HG02798 (cell line): ENCODE results near the gene ELOVL2.

Source experiments
- ATAC-seq: cut with Tn5 transposase; IDR thresholded peaks from one replicate; pipeline ENCODE4 v1.9.1; 2021; ENCODE audit warnings: mild to moderate bottlenecking; ENCODE audit not compliant: unreplicated experiment, poor library complexity

Gene ELOVL2

DNA sequence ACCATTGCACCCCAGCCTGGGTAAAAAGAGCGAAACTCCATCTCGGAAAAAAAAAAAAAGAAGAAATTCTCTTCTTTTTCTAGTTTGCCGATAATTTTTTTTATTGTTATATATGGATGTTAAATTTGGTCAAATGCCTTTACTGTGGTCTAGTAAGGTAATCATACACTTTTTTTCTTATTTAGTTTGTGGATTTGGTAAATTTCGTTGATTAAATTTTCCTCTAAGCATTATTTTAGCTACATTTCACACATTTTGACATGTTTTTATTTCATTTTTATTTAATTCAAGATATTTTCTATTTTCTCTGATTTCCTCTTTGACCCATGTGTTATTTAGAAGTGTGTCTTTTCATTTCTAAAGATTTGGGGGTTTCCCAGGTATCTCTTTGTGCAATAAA, 18.0 kb upstream of the ELOVL2 start:
- no peak for ATAC-seq

DNA sequence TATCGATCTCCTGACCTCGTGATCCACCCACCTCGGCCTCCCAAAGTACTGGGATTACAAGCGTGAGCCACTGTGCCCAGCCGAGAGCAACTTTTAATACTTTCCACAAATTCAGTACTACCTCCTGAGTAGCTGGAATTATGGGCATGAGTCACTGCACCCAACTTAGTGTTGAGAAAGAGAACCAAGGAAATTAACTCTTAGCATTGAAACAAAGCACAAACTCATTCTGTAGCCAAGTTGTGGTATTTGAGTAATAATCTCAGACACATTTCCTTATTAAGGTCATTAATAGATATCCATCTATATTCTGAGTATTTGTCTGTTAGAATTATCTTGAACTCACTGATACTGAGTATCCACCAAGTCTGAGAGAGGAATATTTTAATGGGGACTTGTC, 14.3 kb upstream of the ELOVL2 start:
- ATAC-seq = no peak

DNA sequence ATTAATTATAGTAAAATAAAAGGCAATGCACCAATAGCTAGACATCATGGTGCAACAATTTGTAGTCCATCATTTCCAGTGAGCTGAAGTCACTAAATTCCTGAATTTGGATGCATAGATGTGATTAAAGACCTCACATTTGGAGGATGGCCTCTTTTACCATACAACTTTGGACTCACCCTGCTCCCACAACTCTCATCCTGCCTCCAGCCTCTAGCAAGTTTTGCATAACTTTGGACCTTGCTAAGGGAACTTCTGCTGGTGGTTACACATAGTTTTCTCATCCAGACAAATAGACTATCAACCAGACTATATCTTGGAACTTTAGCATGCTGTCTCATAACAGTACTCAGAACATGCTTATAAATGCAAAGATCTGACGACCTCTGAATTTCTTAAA, 12.8 kb upstream of the ELOVL2 start:
- no peak for ATAC-seq

DNA sequence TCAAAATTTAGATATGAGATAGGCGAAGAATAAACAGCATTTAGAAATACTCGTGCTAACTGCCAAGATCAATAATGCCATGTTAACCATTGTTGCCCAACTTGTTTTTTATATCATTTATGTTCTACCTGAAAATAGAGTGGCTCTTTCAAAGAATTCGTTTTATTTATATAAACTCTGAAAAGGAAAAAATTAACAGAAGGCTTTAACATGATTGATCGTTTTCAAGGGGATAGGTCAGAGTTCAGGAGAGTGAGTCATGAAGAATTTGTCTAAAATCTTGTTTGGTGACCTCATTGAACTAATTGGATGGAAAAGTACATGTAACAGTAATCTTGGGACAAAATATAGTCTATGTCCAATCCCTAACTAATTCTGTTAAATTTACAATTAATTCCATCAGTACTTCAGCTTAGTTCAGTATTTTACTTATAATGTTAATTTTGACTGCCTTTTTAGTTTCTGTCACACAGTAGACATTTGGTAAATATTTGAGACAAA, 11.1 kb upstream of the ELOVL2 start:
- ATAC-seq = no peak

DNA sequence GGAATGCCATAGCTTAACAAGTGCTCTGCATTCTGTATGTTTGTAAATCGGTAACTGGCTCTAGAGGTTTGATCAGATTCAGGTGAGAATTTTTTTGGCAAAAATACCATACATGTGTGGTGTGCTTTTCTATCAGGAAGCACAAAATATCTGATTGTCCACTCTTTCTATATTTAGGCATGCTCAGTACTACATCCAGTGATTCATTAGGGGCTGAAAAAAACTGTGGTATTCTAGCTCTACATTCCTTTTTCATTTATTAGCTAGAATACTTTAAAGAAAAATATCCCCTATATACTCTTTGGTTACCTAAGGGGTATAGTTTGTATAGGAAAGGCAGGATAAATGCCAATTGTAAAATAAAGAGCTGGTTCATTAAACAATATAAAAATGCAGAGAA, 10.6 kb upstream of the ELOVL2 start:
- no peak for ATAC-seq

DNA sequence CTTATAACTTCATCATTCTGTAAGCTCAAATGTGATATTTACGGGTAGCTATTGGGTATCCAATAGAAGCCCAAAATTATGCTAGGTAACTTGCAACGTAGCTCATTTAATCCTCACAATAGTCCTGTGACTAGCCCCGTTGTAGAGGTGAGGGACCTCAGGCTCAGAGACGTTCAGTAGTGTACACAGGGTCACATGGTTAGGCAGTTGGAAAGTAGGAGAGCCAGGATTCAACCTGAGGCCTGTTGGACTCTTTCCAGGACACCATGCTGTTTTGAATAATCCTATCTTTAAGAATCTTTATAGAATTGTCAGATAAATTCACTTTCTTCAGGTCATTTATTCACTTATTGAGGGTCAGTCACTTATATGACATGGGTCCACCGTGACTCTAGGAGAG, 9.2 kb upstream of the ELOVL2 start:
- no peak for ATAC-seq

DNA sequence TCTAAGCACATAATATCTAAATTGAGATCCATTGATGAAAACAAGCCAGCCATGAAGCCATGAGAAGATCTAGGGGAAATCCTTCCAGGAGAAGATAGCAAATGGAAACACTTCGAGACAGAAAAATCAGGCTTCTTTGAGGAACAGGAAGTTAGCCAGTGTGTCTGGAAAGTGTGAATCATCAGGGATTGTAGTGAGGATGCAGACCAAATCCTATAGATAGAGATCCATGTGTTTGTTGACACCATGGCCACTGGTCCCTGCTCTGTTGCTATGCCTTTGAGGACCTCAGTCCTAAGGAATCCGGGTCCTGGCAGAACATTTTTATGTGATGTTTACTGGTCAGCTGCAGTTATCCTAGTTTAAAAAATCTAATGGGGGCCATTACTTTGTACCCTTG, 6.6 kb upstream of the ELOVL2 start:
- ATAC-seq = no peak

DNA sequence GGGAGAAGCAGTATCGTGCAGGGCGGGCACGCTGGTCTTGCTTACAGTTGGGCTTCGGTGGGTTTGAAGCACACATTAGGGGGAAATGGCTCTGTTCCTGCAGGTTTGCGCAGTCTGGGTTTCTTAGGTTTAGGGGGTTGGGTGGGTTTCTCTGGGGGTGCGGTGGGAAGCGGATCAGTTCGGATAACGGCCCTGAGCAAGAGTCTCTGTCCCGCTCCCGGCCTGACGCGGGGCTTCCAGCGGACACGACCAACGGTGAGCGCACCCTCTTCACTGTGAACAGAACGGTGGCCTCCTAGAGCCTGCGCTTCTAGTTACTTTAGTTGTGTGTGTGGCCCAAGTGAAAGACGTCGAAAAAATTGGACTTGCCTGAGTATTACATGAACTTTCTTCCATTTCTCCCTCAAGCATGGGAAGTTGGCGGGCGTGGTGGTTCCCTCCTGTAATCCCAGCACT, 635 bp upstream of the ELOVL2 start:
- ATAC-seq = no peak

DNA sequence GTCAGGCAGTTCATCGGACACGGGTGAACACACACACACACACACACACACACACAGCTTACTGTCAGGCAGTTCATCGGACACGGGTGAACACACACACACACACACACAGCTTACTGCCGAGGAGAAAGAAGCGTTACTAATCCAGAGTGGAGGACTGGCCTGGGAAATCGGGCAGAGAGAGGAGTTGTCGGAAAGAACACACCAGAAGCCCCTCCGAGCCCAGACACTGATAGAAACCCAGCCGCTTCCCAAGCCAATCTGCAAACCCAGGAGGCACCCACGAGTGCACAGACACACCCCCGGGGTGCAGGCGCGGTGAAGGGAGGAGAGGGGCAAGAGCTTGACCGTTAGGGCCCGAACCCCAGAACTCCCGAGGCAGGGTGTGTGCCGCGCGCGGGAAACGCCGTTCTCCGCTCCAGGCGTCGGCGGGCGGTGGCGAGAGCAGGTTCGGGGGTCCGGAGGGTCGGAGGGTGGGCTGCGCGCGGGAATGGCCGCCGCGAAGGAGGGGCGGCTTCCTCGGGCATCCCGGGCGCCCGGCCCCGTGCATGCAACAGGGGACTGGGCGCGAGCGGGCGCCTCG, 636 bp downstream of the ELOVL2 start:
- ATAC-seq = peak; percentile 22

DNA sequence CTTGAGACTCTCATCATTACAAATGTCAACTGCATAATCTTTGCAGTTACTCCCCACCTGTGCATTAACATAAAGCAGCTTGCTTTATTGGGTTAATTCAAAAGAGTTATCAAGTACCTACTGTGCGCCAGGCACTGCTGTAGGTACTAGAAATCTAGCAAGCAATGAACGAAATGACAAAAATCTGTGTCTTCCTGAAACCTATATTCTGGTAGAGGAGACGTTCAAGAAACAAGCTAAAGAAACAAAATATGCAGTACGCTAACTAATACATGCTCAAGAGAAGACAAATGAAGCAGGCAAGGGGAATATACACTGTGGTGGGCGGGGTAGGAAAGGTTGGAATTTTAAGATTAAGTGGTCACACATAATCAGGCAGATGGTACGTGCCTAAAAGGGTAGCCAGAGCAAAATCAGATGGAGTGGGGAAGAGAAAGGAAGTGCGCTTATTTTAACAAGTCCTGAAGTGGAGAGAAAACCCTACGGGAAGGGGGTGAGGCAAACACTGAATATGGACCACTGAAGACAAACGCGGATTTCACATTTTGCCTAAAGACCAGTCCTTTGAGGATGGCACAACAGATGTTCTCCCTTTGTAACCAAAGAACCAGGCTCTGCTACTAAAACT, 1.2 kb downstream of the ELOVL2 start:
- no peak for ATAC-seq

DNA sequence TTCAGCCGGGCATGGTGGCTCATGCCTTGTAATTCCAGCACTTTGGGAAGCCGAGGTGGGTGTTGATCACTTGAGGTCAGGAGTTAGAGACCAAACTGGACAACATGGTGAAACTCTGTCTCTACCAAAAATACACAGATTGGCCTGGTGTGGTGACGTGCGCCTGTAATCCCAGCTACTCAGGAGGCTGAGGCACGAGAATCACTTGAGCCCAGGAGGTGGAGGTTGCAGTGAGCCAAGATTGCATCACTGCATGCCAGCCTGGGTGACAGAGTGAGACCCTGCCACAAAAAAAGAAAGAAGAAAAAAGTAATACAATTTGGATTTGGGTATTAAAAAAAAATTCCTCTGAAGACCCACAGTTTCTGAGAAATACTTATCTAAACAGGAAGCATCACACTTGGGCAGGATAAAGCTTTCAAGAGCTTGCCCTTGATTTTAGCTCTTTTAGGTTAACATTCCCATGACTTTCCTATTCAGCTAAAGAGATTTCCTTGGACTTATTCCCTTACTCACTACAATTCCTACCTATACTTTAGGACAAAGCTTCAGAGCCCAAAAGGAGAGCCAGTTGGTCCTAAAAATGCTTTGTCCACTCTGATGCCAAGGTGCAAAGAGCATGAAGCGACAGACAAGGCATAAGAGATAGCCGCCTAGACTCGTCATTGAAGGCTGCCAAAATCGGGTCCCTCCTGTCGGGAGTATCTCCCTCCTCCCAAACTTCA, 1.9 kb downstream of the ELOVL2 start:
- no peak for ATAC-seq

DNA sequence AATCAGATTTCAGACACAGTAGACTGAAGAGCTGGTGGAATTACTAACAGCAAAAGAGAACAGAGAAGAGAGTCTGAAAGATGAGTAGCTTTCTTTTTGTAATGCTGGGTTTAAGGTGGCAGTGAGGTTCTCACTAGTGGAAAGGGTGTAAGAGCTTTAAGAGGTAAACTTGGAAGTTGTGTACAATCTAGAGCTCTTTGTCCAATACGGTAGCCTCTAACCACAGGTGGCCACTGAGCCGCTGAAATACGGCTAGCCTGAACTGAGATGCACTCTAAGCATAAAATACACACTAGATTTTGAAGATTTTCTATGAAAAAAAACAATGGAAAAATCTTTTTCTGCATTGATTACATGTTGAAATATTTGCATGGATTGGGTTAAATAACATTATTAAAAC, 4.0 kb downstream of the ELOVL2 start:
- ATAC-seq = no peak

DNA sequence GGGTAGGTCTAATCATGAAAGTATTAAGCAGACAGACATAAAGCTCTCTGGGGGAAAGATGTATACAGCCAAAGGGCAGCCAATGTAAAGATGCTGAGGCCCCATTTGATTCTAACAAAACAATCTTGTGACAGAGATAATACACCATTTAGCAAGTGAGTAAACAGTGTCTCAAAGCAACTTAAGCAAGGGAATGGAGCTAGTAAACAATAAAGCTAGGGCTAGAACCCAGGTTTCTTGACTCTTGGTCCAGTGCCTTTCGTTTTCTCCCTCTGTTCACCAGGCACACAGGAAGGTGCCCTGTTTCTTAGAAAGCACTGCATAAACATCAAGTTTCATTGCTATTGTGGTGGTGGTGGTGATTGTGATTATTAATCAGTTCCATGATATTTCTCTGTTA, 5.1 kb downstream of the ELOVL2 start:
- no peak for ATAC-seq

DNA sequence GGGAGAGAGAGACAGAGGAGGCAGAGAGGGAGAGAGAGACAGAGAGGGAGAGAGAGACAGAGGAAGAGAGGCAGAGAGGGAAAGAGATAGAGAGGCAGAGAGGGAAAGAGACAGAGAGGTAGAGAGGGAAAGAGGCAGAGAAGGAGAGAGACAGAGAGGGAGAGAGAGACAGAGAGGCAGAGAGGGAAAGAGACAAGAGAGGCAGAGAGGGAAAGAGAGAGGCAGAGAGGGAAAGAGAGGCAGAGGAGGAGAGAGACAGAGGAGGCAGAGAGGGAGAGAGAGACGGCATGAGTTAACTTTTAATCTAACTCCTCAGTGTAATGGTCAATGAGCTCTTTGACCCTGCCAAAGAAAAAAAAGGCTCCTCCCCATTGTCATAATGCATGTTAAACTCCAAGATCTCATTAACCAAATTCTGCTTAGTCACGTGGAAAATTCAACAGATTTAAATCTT, 7.1 kb downstream of the ELOVL2 start:
- no peak for ATAC-seq

DNA sequence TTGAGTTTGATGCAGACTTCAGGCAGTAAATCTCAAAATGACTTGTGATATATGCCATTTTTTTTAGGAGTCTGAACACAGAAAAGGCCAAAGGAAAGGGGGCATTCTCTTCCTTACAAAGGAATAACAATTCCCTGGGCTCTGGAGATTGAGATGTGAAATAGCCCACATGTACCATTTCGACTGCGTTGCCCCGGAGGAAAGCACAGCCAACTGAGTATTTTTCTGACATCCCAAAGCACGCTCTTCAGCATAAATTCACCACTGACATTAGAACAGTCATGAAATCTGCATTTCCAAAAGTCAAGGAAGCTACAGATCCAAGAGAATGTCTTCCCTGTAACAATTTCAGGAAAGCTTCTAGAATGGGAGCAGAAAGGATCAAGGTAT, 7.8 kb downstream of the ELOVL2 start:
- no peak for ATAC-seq

DNA sequence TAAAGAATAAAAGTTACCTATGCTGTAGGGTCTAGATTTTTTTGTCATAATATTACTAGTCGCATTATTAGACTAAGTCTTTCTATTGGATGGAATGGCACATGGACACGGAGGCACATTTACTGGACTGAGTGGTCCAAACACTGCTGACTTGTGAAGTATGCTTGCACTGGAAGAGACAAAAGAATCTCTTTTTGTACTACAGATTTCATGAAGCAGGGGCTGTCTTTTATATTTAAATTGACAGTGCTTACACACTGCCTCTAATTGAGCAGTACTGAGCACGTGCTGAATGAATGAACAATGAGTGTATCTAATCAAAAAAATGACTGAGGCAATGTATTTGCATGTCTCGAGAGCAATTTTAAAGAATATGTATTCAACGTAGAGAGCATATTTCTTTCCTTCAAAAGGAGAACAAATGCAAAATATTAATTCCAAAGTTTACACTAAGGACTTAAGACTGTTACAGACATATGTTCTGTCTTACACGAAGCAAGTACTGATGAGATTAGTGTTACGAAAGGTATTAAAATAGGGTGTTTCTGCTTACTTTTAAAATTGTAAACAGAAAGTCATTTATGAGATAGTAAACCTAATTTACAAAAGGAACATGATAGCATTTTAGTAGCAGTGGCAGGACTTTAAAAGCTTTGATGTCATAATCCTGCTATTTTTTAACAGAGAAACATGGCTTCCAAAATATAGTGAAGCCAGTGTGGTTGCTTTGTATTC, 8.3 kb downstream of the ELOVL2 start:
- ATAC-seq = no peak

DNA sequence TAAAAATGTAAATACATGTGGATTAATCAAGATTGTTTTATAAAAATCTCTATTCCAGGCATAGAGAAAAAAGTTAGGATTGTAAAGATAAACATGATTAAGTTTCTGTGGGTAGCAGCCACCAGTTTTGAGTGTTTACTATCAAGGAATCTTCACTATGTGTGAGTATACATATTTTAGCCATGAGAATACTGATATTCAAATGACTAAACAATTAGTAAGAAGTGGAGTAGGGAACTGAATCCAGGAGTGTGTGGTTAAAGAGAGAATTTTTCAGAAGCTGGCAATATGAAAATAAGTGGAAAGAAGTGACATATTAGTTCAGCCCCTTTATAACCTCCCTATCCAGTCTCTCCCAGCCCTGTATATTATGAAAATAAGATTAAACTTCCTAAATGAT, 10.3 kb downstream of the ELOVL2 start:
- no peak for ATAC-seq

DNA sequence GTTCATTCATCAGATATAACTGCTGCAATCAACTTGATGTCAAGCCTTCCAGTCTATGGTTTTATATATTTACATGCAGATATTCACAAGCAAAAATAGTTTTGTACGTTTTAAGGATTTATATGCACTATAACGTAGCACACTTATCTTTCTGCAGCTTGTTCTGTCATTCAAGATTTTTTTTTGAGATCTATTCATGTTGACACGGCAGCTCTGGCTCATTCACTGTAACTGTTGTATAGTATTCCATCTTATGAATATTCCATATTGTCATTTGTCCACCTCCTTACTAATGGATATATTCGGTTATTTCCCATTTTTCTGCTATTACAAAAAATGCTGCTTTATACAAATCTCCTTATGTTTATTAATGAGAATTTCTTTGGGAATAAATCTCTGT, 13.2 kb downstream of the ELOVL2 start:
- no peak for ATAC-seq

DNA sequence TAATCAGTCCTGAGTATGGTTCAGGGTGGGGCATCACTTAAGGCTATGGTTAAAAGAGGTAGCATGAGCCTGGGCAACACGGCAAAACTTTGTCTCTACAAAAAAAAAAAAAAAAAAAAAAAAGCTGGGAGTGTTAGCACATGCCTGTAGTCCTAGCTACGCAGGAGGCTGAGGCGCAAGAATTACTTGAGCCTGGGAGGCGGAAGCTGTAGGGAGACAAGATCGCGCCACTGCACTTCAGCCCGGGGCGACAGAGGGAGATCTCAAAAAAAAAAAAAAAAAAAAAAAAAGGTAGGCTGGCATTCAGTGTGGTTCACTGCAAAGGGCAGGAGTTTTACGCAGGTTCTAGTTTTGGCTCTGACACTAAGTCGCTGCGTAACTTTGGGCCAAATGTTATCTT, 15.1 kb downstream of the ELOVL2 start:
- no peak for ATAC-seq

DNA sequence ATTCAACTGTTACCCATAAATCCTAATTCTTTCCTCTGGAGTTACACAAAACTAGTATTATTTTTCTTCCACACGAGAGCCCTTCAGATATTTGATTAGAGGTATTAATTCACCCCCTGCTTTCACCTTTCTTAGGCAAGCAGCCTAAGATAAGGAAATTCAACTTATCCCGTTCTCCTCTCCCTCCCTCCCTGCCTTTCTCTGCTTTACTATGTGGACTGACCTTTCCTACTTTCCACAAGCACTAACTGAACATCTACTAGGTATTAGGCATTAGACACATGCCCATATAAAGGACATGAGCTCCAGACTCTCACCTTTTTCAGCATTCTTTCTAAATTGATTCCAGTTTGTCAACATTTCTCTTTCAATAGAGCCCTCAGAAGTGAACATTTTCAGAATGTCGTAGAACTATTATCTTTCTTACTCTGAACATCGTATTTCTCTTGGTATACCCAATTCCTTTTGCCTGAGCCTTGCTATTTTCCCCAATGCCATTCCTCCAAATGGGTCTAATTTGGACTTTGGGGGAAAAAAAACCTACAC, 16.5 kb downstream of the ELOVL2 start:
- no peak for ATAC-seq
